ENCODE data around the gene MFAP1. TPM values are rescaled to one million over a fixed set of nuclear protein-coding genes. Genes with fewer than 3 reads are reported as not detected.

MFAP1 gene, protein sequence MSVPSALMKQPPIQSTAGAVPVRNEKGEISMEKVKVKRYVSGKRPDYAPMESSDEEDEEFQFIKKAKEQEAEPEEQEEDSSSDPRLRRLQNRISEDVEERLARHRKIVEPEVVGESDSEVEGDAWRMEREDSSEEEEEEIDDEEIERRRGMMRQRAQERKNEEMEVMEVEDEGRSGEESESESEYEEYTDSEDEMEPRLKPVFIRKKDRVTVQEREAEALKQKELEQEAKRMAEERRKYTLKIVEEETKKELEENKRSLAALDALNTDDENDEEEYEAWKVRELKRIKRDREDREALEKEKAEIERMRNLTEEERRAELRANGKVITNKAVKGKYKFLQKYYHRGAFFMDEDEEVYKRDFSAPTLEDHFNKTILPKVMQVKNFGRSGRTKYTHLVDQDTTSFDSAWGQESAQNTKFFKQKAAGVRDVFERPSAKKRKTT
- 18.0 and 21.0 TPM in 2 replicates for total RNA-seq

DNA sequence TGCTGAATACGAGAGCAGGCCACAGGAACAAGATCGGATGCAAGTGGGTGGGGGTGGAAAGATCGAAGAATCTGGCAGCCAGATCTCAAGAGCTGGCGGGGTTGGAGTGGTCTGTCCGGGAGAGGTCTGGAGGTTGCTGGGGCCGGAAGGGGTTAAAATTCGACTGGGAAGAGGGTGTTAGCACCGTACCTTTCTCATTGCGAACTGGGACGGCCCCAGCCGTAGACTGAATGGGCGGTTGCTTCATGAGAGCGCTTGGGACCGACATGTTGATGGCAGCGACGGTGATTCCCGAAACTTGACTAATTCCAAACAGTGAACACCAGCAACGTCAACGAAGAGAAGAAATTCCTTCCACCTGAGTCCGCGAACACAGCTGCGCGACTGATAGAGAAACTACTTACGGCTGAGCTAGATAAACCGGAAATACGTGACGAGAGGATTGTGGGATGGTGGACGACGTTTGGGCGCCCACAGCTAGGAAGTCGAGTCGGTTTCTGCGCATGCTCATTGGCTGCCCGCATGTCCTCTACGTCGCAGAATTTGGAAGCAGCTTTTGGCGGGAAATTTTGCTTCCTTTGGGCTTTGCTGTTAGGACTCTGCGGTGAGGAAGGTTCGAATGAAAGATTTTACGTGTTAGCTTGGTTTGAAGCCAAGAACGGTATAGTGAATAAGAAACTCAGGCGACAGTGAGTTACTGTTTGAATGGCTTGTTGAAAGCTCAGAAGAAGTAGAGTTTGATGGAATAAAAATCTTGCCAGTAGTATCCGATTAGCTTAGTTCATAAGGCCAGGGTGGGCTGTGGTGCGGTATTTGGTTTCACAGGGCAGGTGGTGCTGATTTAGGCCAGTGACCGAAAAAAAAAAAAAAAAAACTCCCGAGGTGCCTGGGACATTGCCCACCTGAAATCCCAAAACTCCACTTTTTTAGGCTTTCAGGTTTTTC lies at the start of gene MFAP1:
Gene MFAP1, minus strand, starts transcription at position 389 of the 945 bp plus-strand sequence. Its CDS starts 121 bp downstream, at position 268.

DNA sequence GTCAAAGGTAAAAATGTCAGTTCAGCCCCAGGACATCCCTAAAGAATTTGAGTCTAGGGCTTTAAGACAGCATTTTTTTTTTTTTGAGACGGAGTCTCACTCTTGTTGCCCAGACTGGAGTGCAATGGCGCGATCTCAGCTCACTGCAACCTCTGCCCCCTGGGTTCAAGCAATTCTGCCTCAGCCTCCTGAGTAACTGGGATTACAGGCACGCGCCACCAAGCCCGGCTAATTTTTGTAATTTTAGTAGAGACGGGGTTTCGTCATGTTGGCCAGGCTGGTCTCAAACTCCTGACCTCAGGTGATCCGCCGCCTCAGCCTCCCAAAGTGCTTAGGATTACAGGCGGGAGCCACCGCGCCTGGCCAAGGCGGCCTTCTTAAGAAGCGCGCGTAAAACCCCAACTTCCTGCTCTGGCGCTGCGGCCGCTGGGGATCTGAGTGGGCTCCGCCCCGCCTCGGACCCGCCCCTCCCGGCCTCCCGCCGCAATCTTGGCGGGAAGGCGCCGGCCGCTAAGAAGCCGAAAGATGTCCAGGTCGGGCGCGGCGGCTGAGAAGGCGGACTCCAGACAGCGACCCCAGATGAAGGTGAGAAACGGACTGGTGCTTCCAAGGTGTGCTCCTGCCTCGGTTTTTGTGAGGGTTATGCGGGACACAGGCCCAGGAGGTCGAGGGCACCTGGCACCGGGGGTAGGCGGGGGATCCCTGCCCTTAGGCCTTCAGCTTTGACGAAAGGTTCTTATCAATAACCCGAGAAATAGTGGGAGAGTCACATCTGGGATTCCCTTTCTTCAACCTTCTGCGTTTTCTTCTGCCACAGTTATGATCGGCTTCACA lies 2.2 kb upstream of the MFAP1 start, which contains the start of gene WDR76:
Gene WDR76, plus strand, starts transcription at position 495 of the 834 bp plus-strand sequence. Its CDS starts 31 bp downstream, at position 526.

DNA sequence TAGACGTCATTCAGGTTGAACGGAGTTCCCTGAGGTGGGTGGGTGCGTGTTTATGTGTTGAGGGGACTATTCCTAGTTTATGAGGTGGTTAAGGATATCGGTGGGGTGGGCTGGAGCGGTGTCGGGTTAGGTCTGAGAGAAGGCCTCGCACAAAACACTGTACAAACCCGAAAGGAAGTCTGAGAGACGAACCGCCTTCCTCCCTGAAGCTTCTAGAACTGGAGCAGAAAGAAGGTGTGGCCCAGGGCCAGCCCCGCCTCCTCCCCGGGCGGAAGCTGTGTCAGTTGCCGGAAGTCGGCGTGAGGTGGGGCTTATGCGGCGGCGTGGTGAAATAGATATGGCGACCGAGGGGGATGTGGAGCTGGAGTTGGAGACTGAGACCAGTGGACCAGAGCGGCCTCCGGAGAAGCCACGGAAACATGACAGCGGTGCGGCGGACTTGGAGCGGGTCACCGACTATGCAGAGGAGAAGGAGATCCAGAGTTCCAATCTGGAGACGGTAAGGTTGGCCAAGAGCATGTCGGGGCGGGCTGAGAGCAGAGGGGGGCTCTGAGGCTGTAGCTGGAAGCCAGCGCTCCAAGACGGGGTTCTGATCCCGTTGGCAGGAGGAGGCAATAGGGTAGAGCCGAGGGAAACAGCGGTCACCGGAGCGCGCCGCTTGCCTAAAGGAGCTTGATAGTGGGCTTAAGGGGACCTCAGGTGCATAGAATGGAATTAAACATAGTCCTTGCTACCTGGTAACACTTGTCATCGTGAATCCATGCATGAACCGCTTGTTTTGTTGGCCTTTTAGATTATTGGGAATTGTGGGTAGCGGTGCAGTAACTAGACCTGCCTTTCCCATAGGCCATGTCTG lies 24.0 kb downstream of the MFAP1 start, which contains the start of gene HYPK:
Gene HYPK, plus strand, starts transcription at position 314 of the 856 bp plus-strand sequence. Its CDS starts 24 bp downstream, at position 338.

DNA sequence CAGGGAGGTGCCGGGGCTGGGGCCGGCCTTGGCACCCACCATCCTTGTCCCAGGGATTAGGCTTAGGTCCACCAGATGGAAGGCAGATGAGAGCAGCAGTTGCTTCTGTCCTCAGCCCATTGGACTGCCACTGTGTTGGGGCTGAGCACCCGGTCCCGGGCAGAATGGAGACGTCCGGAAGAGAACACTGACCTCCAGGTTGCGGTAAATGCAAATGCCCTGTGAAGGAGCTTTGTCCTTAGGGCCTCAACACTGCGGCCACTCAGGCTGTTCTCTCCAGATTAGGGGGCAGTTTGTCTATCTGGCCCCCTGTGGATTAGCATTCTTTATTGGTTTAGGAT lies 24.6 kb downstream of the MFAP1 start, which contains the start of gene SERINC4:
Gene SERINC4, minus strand, starts transcription at position 276 of the 341 bp plus-strand sequence. Its CDS starts 234 bp downstream, at position 42.

DNA sequence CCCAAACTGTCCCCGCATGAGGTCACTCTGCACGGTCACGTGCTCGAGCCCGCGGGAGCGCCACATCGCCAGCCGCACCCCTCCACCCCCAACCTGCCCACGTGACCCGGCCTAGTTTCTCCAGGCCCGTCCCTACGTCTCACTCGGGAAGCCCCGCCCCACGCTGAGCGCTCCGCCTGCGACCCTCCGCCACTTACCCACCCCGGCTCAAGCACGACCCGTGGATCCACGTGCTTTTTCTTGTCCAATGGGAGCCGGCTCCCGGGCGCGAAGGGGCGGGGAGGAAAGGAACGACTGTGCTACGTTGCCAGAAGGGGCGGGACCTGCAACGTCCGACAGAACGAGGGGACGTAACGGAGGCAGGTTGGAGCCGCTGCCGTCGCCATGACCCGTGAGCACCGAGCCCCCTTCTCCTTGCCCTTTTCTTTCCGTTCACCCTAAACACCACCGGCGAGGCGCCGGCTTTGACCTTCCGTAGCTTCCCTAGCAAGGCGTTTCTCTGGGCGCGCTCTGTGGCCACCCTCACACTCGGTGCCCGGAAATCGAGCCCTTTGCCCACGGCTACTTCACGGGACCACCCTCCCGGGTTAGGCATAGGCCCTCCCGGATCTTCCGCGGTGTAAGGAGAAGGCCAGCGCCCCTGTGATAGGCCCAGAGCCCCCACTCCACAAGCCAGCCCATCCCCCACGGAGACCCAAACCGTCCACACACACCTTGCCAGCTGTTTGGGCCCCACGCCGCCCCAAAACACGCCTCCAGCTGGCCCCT lies 32.3 kb downstream of the MFAP1 start, which contains the start of gene SERF2:
Gene SERF2, plus strand, starts transcription at position 328 of the 768 bp plus-strand sequence. Its CDS starts 57 bp downstream, at position 385.

DNA sequence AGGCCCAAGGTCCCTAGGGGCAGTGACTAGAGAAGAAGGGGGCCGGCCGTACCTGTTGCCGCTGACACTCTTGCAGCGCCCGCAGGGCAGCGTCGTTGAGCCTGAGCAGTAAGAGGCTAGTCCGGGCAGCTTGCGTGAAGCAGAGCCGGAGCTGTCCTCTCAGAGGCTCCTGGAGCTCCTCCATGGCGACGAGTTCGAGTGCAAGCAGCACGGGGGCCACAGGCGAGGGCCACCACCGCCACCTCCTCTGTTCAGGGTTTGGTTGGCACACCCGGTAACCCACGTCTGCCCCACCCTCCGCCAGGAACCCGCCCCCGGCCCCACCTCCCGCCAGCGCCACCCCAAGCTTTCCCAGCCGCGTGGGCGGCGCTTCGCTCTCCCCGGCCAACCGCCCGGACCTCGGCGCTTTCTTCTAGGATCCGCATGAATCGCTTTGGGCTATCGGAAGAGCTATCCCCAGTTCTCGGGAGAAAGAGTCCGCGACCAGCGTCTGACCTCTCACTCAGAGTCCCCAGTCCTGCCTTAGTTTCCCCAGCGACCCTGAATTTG lies 47.7 kb downstream of the MFAP1 start, which contains the start of gene ELL3:
Gene ELL3, minus strand, starts transcription at position 249 of the 549 bp plus-strand sequence. Its CDS starts 65 bp downstream, at position 184.

Small RNA genes lying within 50 kb of the gene (small RNA-seq; reads per million reads assigned to genes)
- gene MIR1282: not detected
- not detected for gene RF00019

Other genes starting within 250 kb of the MFAP1 start
- 39.2 and 64.1 TPM in 2 replicates for gene PPIP5K1, start 234.5 kb downstream of the MFAP1 start, total RNA-seq
- not detected in 2 replicates for gene CKMT1B, start 230.7 kb downstream of the MFAP1 start, total RNA-seq
- gene STRC, start 205.9 kb downstream of the MFAP1 start, total RNA-seq: not detected in 2 replicates
- gene CATSPER2, start 175.8 kb downstream of the MFAP1 start, total RNA-seq: 0.48 and 1.6 TPM in 2 replicates
- not detected in 2 replicates for gene CKMT1A, start 130.8 kb downstream of the MFAP1 start, total RNA-seq
- gene PDIA3, start 78.3 kb downstream of the MFAP1 start, total RNA-seq: 192 and 220 TPM in 2 replicates
- 1.5 and 3.6 TPM in 2 replicates for gene ELL3, start 47.7 kb downstream of the MFAP1 start, total RNA-seq
- gene SERF2, start 32.4 kb downstream of the MFAP1 start, total RNA-seq: 444 and 550 TPM in 2 replicates
- gene SERINC4, start 24.5 kb downstream of the MFAP1 start, total RNA-seq: under 0.01 TPM in 1 of 2 replicates, not detected in the other
- gene HYPK, start 24.1 kb downstream of the MFAP1 start, total RNA-seq: 3.6 and 5.0 TPM in 2 replicates
- gene WDR76, start 2.3 kb upstream of the MFAP1 start, total RNA-seq: 10.1 and 28.7 TPM in 2 replicates